Measurements from ENCODE around the gene SPNS2.

DNA sequence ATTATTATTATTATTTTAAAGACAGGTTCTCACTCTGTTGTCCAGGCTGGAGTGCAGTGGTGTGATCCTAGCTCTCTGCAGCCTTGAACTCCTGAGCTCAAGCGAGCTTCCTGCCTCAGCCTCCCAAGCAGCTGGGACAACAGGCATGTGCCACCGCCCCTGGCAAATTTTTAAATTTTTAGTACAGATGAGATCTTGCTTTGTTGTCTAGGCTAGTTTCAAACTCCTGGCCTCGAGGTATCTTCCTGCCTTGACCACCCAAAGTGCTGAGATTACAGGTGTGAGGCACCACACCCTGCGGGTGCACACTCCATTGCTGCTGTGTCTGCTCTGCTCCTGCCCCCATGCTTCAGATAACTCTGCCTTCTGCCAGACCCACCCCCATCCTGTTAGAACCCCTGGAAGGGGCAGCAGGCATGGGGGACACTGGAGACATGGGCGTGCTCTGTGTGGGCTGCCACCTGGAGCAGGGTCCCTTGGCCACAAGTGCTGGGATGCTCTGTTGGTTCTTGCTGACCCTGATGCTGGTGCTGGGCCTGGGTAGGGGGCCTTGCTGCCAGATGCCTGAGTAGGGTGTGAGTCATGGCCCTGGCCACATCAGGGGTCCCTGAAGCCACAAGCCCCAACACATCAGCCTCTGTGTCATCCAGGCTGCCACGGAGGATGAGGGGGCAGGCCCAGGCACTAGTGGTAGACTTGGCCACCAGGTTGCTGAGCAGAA, 59.1 kb downstream of the SPNS2 start:
- no peak for TF ChIP-seq MEF2A (IDR thresholded peaks at IDR 0.05; ENCODE audit: insufficient read depth, low read depth, low read length)
- no peak for TF ChIP-seq CBX3 (IDR thresholded peaks at IDR 0.05; ENCODE audit: borderline replicate concordance, low read depth)
- no peak for TF ChIP-seq RAD21 (IDR thresholded peaks at IDR 0.05; ENCODE audit: insufficient read depth, low read depth, low read length)
- TF ChIP-seq EP300 (IDR thresholded peaks at IDR 0.05; ENCODE audit: borderline replicate concordance in 1 of 2, control insufficient read depth in 1 of 2, low read depth in 2 of 2, low read length in 2 of 2): no peak
- no peak for TF ChIP-seq NFIC (IDR thresholded peaks at IDR 0.05; ENCODE audit: low read depth, low read length)
- TF ChIP-seq POLR2A (IDR thresholded peaks at IDR 0.05; ENCODE audit: low read depth, low read length): no peak
- TF ChIP-seq JUND (IDR thresholded peaks at IDR 0.05; ENCODE audit: low read depth, low read length): no peak
- no peak for TF ChIP-seq POLR2AphosphoS5 (IDR thresholded peaks at IDR 0.05; ENCODE audit: low read length)
- no peak for TF ChIP-seq CTCF (IDR thresholded peaks at IDR 0.05 in 2 of 3, conservative IDR thresholded peaks at IDR 0.05 in 1 of 3; ENCODE audit: control insufficient read depth in 2 of 3, extremely low read depth in 1 of 3, insufficient read depth in 1 of 3, low read depth in 3 of 3, low read length in 3 of 3)
- no peak for TF ChIP-seq TARDBP (IDR thresholded peaks at IDR 0.05; ENCODE audit: borderline replicate concordance)
- no peak for TF ChIP-seq USF2 (IDR thresholded peaks at IDR 0.05; ENCODE audit: borderline replicate concordance, low read depth, low read length)
